ENCODE results near the gene P3H1.

P3H1 gene

DNA sequence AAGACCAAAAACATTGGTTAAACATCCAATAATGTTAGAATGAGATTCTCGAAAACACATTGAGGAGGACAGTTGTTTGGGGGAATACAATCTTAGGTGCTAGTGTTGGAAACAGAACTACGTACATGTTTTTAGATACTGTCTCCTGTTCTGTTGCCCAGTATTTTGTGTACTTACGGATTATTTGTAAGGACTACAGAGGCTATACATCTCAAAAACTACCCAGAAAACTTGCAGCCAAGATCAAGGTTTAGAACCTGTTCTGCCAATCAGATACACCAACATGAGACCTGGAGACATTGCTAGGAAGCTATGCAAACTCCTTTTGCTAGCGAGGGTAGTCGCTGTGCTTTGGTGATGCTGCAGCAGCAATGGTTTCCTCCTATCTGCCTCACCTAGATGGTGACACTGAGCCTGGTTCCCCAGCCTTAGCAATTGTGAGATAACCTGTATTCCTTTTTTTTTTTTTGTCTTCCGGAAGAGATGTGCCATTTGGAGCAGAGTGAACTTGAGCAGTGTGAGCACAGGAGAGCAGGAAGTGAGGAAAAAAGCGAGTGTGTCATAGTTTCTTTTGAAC, 62.9 kb downstream of the P3H1 start:
- DNase-seq (ENCODE audit: low read depth): no peak
- no peak overlapping the region for H3K4me3 ChIP-seq (ENCODE audit: low read length)
- TF ChIP-seq, protein P1, sequence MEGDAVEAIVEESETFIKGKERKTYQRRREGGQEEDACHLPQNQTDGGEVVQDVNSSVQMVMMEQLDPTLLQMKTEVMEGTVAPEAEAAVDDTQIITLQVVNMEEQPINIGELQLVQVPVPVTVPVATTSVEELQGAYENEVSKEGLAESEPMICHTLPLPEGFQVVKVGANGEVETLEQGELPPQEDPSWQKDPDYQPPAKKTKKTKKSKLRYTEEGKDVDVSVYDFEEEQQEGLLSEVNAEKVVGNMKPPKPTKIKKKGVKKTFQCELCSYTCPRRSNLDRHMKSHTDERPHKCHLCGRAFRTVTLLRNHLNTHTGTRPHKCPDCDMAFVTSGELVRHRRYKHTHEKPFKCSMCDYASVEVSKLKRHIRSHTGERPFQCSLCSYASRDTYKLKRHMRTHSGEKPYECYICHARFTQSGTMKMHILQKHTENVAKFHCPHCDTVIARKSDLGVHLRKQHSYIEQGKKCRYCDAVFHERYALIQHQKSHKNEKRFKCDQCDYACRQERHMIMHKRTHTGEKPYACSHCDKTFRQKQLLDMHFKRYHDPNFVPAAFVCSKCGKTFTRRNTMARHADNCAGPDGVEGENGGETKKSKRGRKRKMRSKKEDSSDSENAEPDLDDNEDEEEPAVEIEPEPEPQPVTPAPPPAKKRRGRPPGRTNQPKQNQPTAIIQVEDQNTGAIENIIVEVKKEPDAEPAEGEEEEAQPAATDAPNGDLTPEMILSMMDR (conservative IDR thresholded peaks at IDR 0.05; ENCODE audit: low read depth, low read length): no peak

DNA sequence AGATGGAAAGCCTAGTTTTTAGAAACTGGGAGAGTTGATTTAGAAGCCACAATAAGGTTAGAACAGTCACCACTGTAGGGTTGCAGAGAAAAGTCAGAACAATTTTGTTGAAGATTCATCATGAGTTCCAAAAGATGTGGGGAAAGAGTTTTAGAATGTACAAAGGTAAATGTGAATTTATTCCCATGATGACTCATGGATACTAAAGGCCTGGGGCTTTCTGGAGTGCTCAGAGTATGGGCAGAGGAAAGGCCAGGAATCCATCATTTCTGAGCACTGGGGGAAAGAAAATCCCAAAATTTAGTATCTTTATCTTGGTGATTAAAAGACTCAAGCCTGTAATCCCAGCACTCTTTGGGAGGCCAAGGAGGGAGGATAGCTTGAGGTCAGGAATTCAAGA, 66.8 kb downstream of the P3H1 start:
- no peak for DNase-seq (ENCODE audit: low read depth)
- TF ChIP-seq, protein P1 (conservative IDR thresholded peaks at IDR 0.05; ENCODE audit: low read depth, low read length): no peak
- H3K4me3 ChIP-seq (ENCODE audit: low read length): no peak overlapping the region

DNA sequence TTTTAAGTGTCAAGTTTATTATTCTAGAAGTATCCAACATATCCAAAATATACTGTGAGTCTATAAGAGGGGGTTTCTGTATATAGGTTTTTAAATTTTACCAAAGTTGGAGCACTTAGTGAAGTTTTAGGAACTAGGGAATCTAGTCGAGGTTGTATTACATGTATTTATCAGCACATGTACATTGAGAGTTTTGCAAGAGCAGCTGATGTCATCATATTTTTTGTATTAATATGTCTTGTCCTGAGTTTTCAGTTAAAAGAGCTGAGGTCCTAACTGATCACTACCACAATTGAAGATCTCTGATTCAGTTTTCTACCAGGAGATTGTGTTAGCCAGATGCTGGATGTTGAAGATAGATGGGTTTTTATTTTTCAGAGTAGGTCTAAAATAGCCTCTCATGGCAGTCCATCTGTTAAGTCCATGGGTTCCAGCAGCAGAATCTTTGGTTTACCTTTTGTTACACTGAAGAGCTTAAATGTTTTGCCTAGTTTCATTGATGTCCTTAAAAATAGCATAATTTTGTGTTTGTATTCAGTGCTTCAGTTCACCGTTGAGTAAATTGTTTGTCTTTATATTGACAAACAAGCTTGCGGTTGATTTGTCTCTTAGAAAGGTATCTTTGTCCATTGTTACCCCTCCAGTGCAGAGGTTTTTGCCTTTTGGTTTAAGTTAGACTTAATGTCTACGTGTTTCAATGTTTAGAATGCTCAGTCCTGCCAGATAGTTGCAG, 68.6 kb downstream of the P3H1 start:
- no peak overlapping the region for H3K4me3 ChIP-seq (ENCODE audit: low read length)
- no peak for DNase-seq (ENCODE audit: low read depth)
- TF ChIP-seq, protein P1 (conservative IDR thresholded peaks at IDR 0.05; ENCODE audit: low read depth, low read length): no peak

All from retinal pigment epithelial cell (primary cell).